Ascending aorta (tissue), 2 donors: ENCODE measurements around the gene PRPF6. TPM values are rescaled to one million over a fixed set of nuclear protein-coding genes. Genes with fewer than 3 reads are reported as not detected.

ENCODE experiments used
- DNase-seq, 2 donors: peaks; one replicate each; pipeline ENCODE4 v3.0.0-alpha.2; 2019; ENCODE audit warnings: low spot score in 2 of 2
- H3K27ac ChIP-seq, 2 donors: fragments of 200-600 bp; sonication (generic); one replicate each; pipeline ENCODE4 v1.5.1; 2016 to 2017; ENCODE audit warnings: mild to moderate bottlenecking in 1 of 2
- H3K27me3 ChIP-seq: fragments of 200-600 bp; sonication (generic); one replicate; pipeline ENCODE4 v1.5.1; 2017
- H3K36me3 ChIP-seq, 2 donors: fragments of 200-600 bp; sonication (generic); one replicate each; pipeline ENCODE4 v1.5.1; 2016
- H3K4me1 ChIP-seq, 2 donors: fragments of 200-600 bp; sonication (generic); one replicate each; pipeline ENCODE4 v1.5.1; 2016 to 2017; ENCODE audit warnings: mild to moderate bottlenecking in 1 of 2
- H3K4me3 ChIP-seq, 2 donors: fragments of 200-600 bp; sonication (generic); one replicate each; pipeline ENCODE4 v1.5.1; 2016 to 2017; ENCODE audit warnings: mild to moderate bottlenecking in 1 of 2
- H3K9me3 ChIP-seq, 2 donors: fragments of 200-600 bp; sonication (generic); one replicate each; pipeline ENCODE4 v1.5.1; 2016
- CTCF ChIP-seq, 3 experiments: fragments of 200-600 bp in 2 of 3; fragments of 450-650 bp in 1 of 3; sonication (generic) in 2 of 3; IDR thresholded peaks; one replicate each; pipeline ENCODE4 v1.5.1; 2016 to 2019; ENCODE audit warnings: antibody characterized with exemption in 3 of 3, mild to moderate bottlenecking in 1 of 3, moderate library complexity in 1 of 3
- intact Hi-C: fragments of 100-400 bp; cut with DNase I; formaldehyde crosslinking; loops from one replicate; pipeline ENCODE4 v1.15.1; 2023
- total RNA-seq: library from RNA; depleted of rRNA; stranded (reverse); fragments of >200 nt; gene quantifications from one replicate; pipeline ENCODE4 v1.1.0, GENCODE V29; 2016

The PRPF6 gene
- total RNA-seq, 1 donor from 2014 or later = 33.5 TPM

GRCh38 chr20:64039293-64040160, 58.6 kb downstream of the PRPF6 start:
- H3K9me3 ChIP-seq = no peaks in the 10 kb centered on the region
- H3K27me3 ChIP-seq = peaks cover 27% of the 10 kb centered on the region
- peaks cover 0 to 5% of the 10 kb centered on the region in 2 donors for H3K36me3 ChIP-seq
- H3K4me1 ChIP-seq = peaks cover 5 to 20% of the 10 kb centered on the region in 2 donors
- TF ChIP-seq CTCF (IDR thresholded peaks at IDR 0.05) = no peak
- intact Hi-C loops = loop anchor here (1.0 kb wide), 1 partner anchor 81 kb away; no protein-coding TSS in a partner anchor
- H3K4me3 ChIP-seq = peak overlapping the region; percentile 47 to 56
- DNase-seq = no peak
- no peak overlapping the region for H3K27ac ChIP-seq

- H3K9me3 ChIP-seq = no peaks in the 10 kb centered on the region
- peaks cover 27% of the 10 kb centered on the region for H3K27me3 ChIP-seq
- DNase-seq = no peak
- intact Hi-C loops = no loop called here
- no peak overlapping the region for H3K27ac ChIP-seq
- no peak overlapping the region for H3K4me3 ChIP-seq
- H3K36me3 ChIP-seq = no peaks in the 10 kb centered on the region
- peaks cover 5 to 20% of the 10 kb centered on the region in 2 donors for H3K4me1 ChIP-seq
- TF ChIP-seq CTCF (IDR thresholded peaks at IDR 0.05) = no peak
Measured at GRCh38 chr20:64040231-64041039, 59.5 kb downstream of the PRPF6 start.

- Histone ChIP-seq H3K27ac (no peak overlapping the region), H3K4me1 (peaks cover 5 to 20% of the 10 kb centered on the region in 2 donors), H3K27me3 (peaks cover 27% of the 10 kb centered on the region), H3K4me3 (peak overlapping the region in 1 of 2 donors; percentile 59), H3K36me3 (no peaks in the 10 kb centered on the region), H3K9me3 (no peaks in the 10 kb centered on the region)
- no peak for TF ChIP-seq CTCF (IDR thresholded peaks at IDR 0.05)
- no peak for DNase-seq
- intact Hi-C loops = no loop called here
Measured at GRCh38 chr20:64041040-64041780, 60.3 kb downstream of the PRPF6 start.

GRCh38 chr20:64041781-64042053, 60.8 kb downstream of the PRPF6 start:
- H3K4me1 ChIP-seq = peaks cover 5 to 20% of the 10 kb centered on the region in 2 donors
- no peak for TF ChIP-seq CTCF (IDR thresholded peaks at IDR 0.05)
- DNase-seq = no peak
- H3K27ac ChIP-seq = no peak overlapping the region
- intact Hi-C loops = no loop called here
- H3K4me3 ChIP-seq = peak overlapping the region in 1 of 2 donors; percentile 59
- peaks cover 27% of the 10 kb centered on the region for H3K27me3 ChIP-seq
- H3K9me3 ChIP-seq = no peaks in the 10 kb centered on the region
- H3K36me3 ChIP-seq = no peaks in the 10 kb centered on the region

DNA sequence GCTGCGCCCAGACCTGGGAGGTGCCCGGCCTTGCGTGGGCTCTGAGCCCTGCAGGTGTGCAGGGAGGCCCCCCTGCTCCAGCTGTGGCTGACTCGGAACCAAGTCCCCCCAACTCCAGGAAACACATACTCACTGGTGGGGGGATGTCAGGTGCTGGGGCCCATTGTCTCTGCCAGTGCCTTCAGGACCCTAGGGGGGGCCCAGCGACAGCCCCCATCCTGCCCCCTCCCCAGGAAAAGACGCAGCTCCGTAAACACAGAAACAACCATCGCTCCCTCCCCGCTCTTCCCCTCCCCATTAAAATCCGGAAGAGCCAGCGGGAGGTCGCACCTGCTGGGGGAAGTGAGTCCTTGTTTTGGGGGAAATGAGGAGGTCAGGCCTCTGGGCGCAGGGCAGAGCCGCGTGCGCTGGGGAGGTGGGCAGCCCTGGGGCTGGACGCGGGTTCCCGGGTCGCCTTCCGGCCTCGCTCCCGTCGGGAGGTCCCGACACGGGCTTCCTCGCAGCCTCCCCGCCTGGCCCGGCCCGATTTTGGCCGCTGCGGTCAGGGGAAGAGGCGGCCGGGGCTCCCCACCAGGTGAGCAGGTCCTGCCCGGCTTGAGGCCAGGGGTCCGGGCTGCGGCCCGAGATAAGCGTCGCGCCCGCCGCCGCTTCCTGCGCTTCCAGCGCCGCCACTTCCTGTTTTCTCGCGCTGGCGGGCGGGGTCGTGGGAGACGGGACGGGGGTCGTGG, 61.3 kb downstream of the PRPF6 start:
- TF ChIP-seq CTCF (IDR thresholded peaks at IDR 0.05) = no peak
- Histone ChIP-seq H3K36me3 (no peaks in the 10 kb centered on the region), H3K27ac (peak overlapping the region in 1 of 2 donors; percentile 50), H3K27me3 (peaks cover 27% of the 10 kb centered on the region), H3K4me3 (peak overlapping the region in 1 of 2 donors; percentile 59), H3K4me1 (peaks cover 5 to 20% of the 10 kb centered on the region in 2 donors), H3K9me3 (no peaks in the 10 kb centered on the region)
- intact Hi-C loops = no loop called here
- no peak for DNase-seq
